ENCODE data around the gene ZNF366.
"Not testable (repeated sequence)": the region's sequence is repeated elsewhere in the genome, so short reads cannot be mapped to it uniquely, and the experiment has no call there.

Gene ZNF366

GRCh38 chr5:72407541-72407940 is 99.7 kb downstream of the ZNF366 start:
- DNase-seq (ENCODE audit: low spot score): no peak

GRCh38 chr5:72407078-72407477 is 100.1 kb downstream of the ZNF366 start:
- DNase-seq (ENCODE audit: low spot score): no peak

- DNase-seq (ENCODE audit: low spot score): not testable (repeated sequence)
Observed at GRCh38 chr5:72404771-72405170, 102.4 kb downstream of the ZNF366 start.

- no peak for DNase-seq (ENCODE audit: low spot score)
Observed at GRCh38 chr5:72402959-72403628, 104.1 kb downstream of the ZNF366 start.

- DNase-seq (ENCODE audit: low spot score): no peak
Observed at GRCh38 chr5:72402381-72402890, 104.8 kb downstream of the ZNF366 start.

- no peak for DNase-seq (ENCODE audit: low spot score)
Observed at GRCh38 chr5:72400950-72401349, 106.3 kb downstream of the ZNF366 start.

GRCh38 chr5:72397836-72398235 is 109.4 kb downstream of the ZNF366 start:
- DNase-seq (ENCODE audit: low spot score): no peak

GRCh38 chr5:72394688-72395087 is 112.5 kb downstream of the ZNF366 start:
- DNase-seq (ENCODE audit: low spot score): no peak

GRCh38 chr5:72393052-72393451 is 114.2 kb downstream of the ZNF366 start:
- DNase-seq (ENCODE audit: low spot score): no peak

All from CD4-positive, alpha-beta T cell treated with Interleukin-6 at 100 ng/mL for 8 hours (primary cell).